CD4-positive, alpha-beta T cell (primary cell): ENCODE results near the gene NANOS2. TPM values are rescaled to one million over a fixed set of nuclear protein-coding genes. Genes with fewer than 3 reads are reported as not detected.

Experiments used
- ATAC-seq: fragments of 200-7000 bp; cut with Tn5 transposase; one replicate; pipeline ENCODE4 v1.10.0; 2022; ENCODE audit warnings: mild to moderate bottlenecking; ENCODE audit not compliant: poor library complexity
- CTCF ChIA-PET: fragments of 350-600 bp; sonication (Branson Sonifier 250); formaldehyde crosslinking; loops from one replicate; lab custom pipeline; 2021; ENCODE audit warnings: antibody characterized with exemption, inconsistent platforms; lab: Charles Lee
- POLR2A ChIA-PET: fragments of 350-600 bp; sonication (Branson Sonifier 250); formaldehyde crosslinking; loops from one replicate; lab custom pipeline; 2021; ENCODE audit warnings: antibody characterized with exemption, inconsistent platforms; lab: Charles Lee
- DNase-seq, 14 experiments: peaks; one replicate each; pipeline ENCODE4 v3.0.0-alpha.2; 2013 to 2020; ENCODE audit warnings: mixed read lengths in 2 of 14
- H3K27ac ChIP-seq, 2 donors: one replicate each; pipeline versions ENCODE4 v1.5.1 to v1.7.0; 2013; ENCODE audit warnings: low read length in 2 of 2, low read depth in 1 of 2, mild to moderate bottlenecking in 1 of 2
- H3K27me3 ChIP-seq, 2 experiments: 1 replicate in 1 of 2; 2 replicates in 1 of 2; pipeline versions ENCODE4 v1.6.1 to v1.7.0; 2013; ENCODE audit warnings: low read length in 2 of 2, control low read depth in 1 of 2, mild to moderate bottlenecking in 1 of 2, moderate library complexity in 1 of 2; ENCODE audit not compliant: insufficient read depth in 2 of 2, control insufficient read depth in 1 of 2
- H3K36me3 ChIP-seq: one replicate; pipeline ENCODE4 v1.6.1; 2013; ENCODE audit warnings: low read length, control low read depth; ENCODE audit not compliant: insufficient read depth
- H3K4me1 ChIP-seq: one replicate; pipeline ENCODE4 v1.6.1; 2013; ENCODE audit warnings: low read length, control low read depth; ENCODE audit not compliant: insufficient read depth
- H3K4me3 ChIP-seq: one replicate; pipeline ENCODE4 v1.5.1; 2013; ENCODE audit warnings: mild to moderate bottlenecking, low read length, moderate library complexity
- H3K9me3 ChIP-seq, 2 experiments: 1 replicate in 1 of 2; 2 replicates in 1 of 2; pipeline versions ENCODE4 v1.6.1 to v1.7.0; 2013; ENCODE audit warnings: low read length in 2 of 2, mild to moderate bottlenecking in 2 of 2, control low read depth in 1 of 2, moderate library complexity in 1 of 2; ENCODE audit not compliant: control insufficient read depth in 1 of 2, insufficient read depth in 1 of 2
- H3K27ac Mint-ChIP-seq: one replicate; pipeline ENCODE4 v1.8.0; 2020; ENCODE audit warnings: mixed read lengths
- H3K27me3 Mint-ChIP-seq: one replicate; pipeline ENCODE4 v1.8.0; 2021; ENCODE audit warnings: mixed read lengths
- H3K36me3 Mint-ChIP-seq: one replicate; pipeline ENCODE4 v1.8.0; 2021; ENCODE audit warnings: low read depth, mixed read lengths
- H3K4me1 Mint-ChIP-seq: one replicate; pipeline ENCODE4 v1.8.0; 2021; ENCODE audit warnings: low read depth, mixed read lengths
- H3K4me3 Mint-ChIP-seq: one replicate; pipeline ENCODE4 v1.8.0; 2020; ENCODE audit warnings: mild to moderate bottlenecking, mixed read lengths
- H3K9me3 Mint-ChIP-seq: one replicate; pipeline ENCODE4 v1.8.0; 2020; ENCODE audit warnings: mixed read lengths
- CTCF ChIP-seq: fragments of 200-600 bp; IDR thresholded peaks from one replicate; pipeline ENCODE4 v1.8.0; 2022; ENCODE audit warnings: antibody characterized with exemption, mild to moderate bottlenecking
- intact Hi-C, 2 experiments: fragments of 100-400 bp; cut with DNase I in 1 of 2; cut with micrococcal nuclease in 1 of 2; formaldehyde crosslinking; loops; one replicate each; pipeline versions ENCODE4 v1.15.1 to v1.9.0; 2023 to 2025; cut with DNase I, micrococcal nuclease
- total RNA-seq, 174 experiments: library from RNA in 2 of 174; stranded (reverse) in 2 of 174; gene quantifications; one replicate each; pipeline ENCODE4 v1.2.3 and lab custom pipeline; 2021 to 2026

NANOS2 gene
- total RNA-seq, 2 experiments from 2014 or later = not detected

DNA sequence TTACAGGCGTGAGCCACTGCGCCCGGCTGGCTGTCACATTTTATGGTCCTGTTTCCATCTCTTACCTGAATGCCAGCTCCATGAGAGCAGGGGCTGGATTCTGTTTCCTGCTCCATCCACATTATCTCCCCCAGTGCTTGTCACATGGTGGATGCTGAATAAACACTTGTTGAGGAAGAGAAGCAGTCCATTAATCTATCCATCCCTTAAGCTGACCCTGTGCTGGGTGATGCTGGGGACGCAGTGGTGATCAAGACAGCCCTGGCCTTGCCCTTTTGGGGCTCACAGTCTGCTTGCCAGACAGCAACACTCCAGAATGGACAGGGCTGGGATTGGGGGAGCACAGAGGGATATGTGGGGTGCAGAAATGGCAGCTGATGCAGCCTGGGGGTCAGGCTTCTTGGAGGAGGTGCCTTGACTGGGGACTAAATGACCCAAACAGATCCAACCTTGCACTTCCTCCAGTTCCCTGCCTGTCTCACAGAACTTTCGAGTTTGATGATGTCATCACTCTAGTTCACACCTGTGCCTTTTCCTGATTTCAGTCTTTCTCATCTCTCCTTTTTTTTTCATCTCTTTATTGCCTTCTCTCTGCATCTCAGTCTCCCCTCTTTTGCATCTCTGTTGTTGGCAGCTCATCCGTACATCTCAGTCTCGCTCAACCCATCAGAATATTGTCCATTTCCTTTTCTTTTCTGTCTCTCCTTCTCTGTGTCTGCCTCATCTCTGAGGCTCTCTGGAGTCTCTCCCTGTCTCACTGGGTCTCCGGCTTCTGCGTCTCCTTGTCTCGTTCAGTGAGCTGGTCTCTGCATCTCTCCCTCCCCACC lies 33.3 kb downstream of the NANOS2 start:
- POLR2A ChIA-PET = interaction anchor here (1.0 kb wide), 1 partner anchor 22 kb away, joined by 4 read pairs; no protein-coding TSS in a partner anchor
- Mint-ChIP-seq H3K4me3 (peak overlapping the region; percentile 18), H3K27ac (no peak overlapping the region), H3K36me3 (peaks cover 13% of the 10 kb centered on the region), H3K9me3 (no peaks in the 10 kb centered on the region), H3K27me3 (peaks cover 21% of the 10 kb centered on the region), H3K4me1 (peaks cover 36% of the 10 kb centered on the region)
- Histone ChIP-seq H3K4me1 (peaks cover 47% of the 10 kb centered on the region), H3K9me3 (peaks cover 0 to 9% of the 10 kb centered on the region in 2 experiments), H3K27me3 (peaks cover 0 to 5% of the 10 kb centered on the region in 2 experiments), H3K36me3 (peaks cover 5% of the 10 kb centered on the region), H3K27ac (no peak overlapping the region), H3K4me3 (no peak overlapping the region)
- intact Hi-C loops = no loop called here
- no peak for TF ChIP-seq CTCF
- DNase-seq (no peak), ATAC-seq (no peak)
- CTCF ChIA-PET = interaction anchor here (1.6 to 1.9 kb wide), 3 partner anchors 17 to 64 kb away, joined by 5 to 14 read pairs (median 7); partner anchors contain the start of genes FOXA3 and SYMPK

GRCh38 chr19:45879971-45880370 lies 34.6 kb downstream of the NANOS2 start:
- Mint-ChIP-seq H3K27me3 (peaks cover 30% of the 10 kb centered on the region), H3K4me3 (no peak overlapping the region), H3K36me3 (peaks cover 7% of the 10 kb centered on the region), H3K4me1 (peaks cover 34% of the 10 kb centered on the region), H3K27ac (no peak overlapping the region), H3K9me3 (no peaks in the 10 kb centered on the region)
- Histone ChIP-seq H3K36me3 (peaks cover 5% of the 10 kb centered on the region), H3K4me3 (no peak overlapping the region), H3K27ac (no peak overlapping the region), H3K9me3 (peaks cover 0 to 9% of the 10 kb centered on the region in 2 experiments), H3K27me3 (peaks cover 0 to 5% of the 10 kb centered on the region in 2 experiments), H3K4me1 (peaks cover 40% of the 10 kb centered on the region)
- CTCF ChIA-PET = interaction anchor here (0.6 to 1.6 kb wide), 3 partner anchors 12 to 63 kb away, joined by 3 to 5 read pairs (median 4); partner anchors contain the start of gene FOXA3
- POLR2A ChIA-PET = no interaction called here
- TF ChIP-seq CTCF = no peak
- DNase-seq (no peak), ATAC-seq (no peak)
- intact Hi-C loops = no loop called here

- Histone ChIP-seq H3K4me3 (no peak overlapping the region), H3K9me3 (peaks cover 0 to 9% of the 10 kb centered on the region in 2 experiments), H3K36me3 (peaks cover 3% of the 10 kb centered on the region), H3K27ac (no peak overlapping the region), H3K27me3 (peaks cover 0 to 5% of the 10 kb centered on the region in 2 experiments), H3K4me1 (peaks cover 31% of the 10 kb centered on the region)
- DNase-seq = no peak
- H3K36me3 Mint-ChIP-seq = peaks cover 7% of the 10 kb centered on the region
- TF ChIP-seq CTCF = no peak
- H3K27ac Mint-ChIP-seq = no peak overlapping the region
- ATAC-seq = no peak
- intact Hi-C loops = no loop called here
- peaks cover 34% of the 10 kb centered on the region for H3K4me1 Mint-ChIP-seq
- H3K9me3 Mint-ChIP-seq = no peaks in the 10 kb centered on the region
- peaks cover 34% of the 10 kb centered on the region for H3K27me3 Mint-ChIP-seq
- ChIA-PET POLR2A (no interaction called here), CTCF (no interaction called here)
- no peak overlapping the region for H3K4me3 Mint-ChIP-seq
Observed at GRCh38 chr19:45879055-45879454, 35.5 kb downstream of the NANOS2 start.
